HG02938 (cell line): ENCODE results near the gene CHST8.
"Not testable (repeated sequence)": the region's sequence is repeated elsewhere in the genome, so short reads cannot be mapped to it uniquely, and the experiment has no call there.

Source experiments
- ATAC-seq: cut with Tn5 transposase; IDR thresholded peaks from one replicate; pipeline ENCODE4 v1.9.1; 2021; ENCODE audit warnings: mild to moderate bottlenecking, moderate library complexity; ENCODE audit not compliant: unreplicated experiment

The CHST8 gene, protein sequence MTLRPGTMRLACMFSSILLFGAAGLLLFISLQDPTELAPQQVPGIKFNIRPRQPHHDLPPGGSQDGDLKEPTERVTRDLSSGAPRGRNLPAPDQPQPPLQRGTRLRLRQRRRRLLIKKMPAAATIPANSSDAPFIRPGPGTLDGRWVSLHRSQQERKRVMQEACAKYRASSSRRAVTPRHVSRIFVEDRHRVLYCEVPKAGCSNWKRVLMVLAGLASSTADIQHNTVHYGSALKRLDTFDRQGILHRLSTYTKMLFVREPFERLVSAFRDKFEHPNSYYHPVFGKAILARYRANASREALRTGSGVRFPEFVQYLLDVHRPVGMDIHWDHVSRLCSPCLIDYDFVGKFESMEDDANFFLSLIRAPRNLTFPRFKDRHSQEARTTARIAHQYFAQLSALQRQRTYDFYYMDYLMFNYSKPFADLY

DNA sequence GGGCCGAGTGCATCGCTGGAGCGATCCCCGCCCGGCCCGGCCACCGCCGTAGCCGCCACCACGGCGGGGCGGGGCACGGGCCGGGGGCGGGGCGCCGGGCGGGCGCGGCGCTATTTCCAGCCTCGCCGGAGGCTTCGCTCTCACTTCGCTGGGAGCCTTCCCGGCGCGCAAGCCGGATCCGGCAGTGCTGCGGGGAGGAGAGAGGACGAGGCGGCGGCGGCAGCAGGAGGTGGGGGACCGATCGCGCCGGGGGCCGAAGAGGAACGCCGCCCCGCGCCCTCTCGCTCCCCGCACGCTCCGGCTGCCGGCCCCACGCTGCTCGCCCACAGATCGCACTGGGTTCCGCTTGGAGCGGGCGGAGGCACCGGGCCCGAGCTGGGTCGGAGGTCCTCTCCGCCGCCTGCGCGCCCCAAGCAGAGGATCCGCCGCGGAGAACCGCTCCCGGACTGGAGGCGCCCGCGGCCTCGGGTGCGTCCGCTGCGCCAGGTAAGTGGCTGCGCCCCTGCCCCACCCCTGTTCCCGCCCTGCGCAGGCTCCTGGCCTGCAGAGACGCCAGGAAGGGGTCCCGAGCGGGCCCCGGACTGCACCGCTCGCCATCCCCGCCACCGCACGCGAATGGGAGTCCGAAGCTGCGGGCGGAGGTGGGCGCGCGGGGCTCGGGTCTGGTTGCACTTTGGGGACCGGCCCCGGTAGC lies at the start of gene CHST8:
Gene CHST8 (plus strand): TSS at position 143 of the 694 bp plus-strand sequence. CDS start 67,309 bp downstream, outside the sequence.
- no peak for ATAC-seq

DNA sequence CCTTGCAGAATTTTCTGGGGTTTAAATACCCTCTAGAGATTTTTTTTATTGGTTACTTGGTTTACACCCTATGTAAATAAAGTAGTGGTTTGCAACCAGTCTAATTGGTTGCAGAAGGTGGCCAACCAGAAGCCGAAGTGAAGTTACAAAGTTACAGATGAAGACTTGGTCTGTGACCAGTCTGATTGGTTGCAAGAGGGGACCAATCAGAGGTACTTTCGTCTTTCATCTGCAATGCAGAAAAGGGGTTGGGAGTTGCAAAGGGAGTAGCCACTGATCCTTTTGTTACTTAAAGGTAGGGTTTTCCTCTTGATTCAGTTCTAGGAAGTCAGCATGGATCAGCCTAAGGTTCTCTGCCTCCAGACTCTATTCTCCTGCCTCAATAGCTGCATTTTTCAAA lies 48.8 kb upstream of the CHST8 start:
- ATAC-seq, result no peak

GRCh38 chr19:33574824-33575223 lies 46.9 kb upstream of the CHST8 start:
- no peak for ATAC-seq

- ATAC-seq, result no peak
Observed at GRCh38 chr19:33578697-33579096, 43.1 kb upstream of the CHST8 start.

DNA sequence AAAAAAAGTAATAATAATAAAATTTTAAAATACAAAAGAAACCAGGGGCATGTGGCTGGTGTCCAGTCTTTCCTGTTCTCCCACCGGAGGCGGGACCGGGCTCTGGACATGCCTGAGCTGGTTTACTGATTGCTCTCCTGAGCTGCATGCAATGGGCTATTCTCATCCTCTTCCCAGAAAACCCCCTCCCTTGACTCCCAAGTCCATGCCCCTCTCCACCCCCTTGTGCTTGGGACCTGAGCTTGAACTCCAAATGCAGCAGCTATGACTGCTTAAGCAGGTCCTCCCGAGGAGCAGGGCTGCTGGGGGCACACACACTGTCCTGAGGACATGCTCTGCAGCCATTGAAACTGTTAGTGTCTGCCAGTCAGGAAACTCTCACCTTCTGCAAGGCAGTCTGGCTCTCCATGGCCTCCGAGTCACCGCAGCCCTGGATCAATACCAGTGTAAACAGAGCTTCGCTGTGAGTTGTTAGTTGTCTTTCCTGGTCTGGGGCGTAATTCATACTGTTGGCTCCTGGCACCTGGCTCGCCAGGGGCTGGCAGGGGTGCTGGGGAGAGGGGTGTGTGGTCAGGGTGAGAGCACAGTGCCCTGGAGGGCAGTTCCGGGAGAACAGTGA lies 41.6 kb upstream of the CHST8 start:
- ATAC-seq, result no peak

- ATAC-seq, result no peak
Observed at GRCh38 chr19:33580645-33581037, 41.1 kb upstream of the CHST8 start.

DNA sequence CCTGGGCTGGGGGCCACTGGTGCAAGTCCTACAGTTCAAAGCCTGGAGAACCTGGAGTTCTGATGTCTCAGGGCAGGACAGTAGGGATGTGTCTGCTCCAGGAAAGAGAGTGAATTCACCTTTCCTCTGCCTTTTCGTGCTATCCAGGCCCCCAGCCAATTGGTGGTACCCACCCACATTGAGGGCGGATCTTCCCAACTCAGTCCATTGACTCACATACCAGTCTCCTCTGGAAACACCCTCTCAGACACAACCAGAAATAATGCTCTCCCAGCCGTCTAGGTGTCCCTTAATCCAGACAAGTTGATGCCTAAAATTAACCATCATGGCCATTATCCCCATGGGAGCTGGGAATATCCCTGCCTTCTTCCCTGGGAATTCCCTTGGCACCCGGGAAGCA lies 38.8 kb upstream of the CHST8 start:
- ATAC-seq, result no peak

GRCh38 chr19:33587150-33587549 lies 34.6 kb upstream of the CHST8 start:
- ATAC-seq, result no peak

- ATAC-seq, result no peak
Observed at GRCh38 chr19:33590224-33590623, 31.5 kb upstream of the CHST8 start.

DNA sequence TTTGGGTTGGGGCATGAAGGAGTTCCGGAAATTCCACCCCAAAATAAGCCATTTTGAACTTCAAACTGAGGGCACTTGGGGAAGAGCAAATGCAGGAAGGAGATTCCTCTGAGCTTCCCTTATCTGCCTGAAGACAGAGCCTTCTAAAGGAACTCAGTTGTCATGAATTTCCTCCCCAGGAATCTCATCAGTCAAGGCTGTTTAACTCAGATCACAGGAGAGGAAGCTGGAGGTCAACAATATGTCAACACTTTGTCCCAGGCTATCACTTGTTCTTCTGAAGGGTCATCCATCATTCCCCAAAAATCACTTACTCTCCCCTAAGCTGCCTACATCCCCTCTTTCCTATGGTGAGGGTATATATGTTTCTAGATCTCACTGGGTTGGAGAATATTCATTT lies 26.0 kb upstream of the CHST8 start:
- no peak for ATAC-seq

GRCh38 chr19:33601583-33601982 lies 20.2 kb upstream of the CHST8 start:
- no peak for ATAC-seq

GRCh38 chr19:33602576-33603204 lies 19.1 kb upstream of the CHST8 start:
- no peak for ATAC-seq

GRCh38 chr19:33603377-33603776 lies 18.4 kb upstream of the CHST8 start:
- no peak for ATAC-seq

DNA sequence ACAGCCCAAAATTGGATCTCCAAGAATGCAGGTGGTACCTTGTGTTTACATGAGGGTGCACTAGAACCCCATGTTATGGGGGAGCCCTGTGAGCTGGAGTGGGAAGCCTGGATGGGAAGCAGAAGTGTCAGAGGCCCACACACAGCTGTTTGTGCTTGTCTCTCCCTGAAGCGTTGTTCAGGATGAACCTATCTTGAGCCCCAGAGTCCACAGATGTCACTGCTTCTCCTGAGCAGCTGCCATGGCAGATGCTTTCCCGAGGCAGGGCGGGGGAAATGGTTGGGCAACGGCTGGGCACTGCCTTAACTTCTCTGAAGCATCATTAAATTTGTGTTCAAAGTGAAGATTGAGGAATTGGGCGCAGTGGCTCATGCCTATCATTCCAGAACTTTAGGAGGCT lies 17.1 kb upstream of the CHST8 start:
- ATAC-seq, result no peak

DNA sequence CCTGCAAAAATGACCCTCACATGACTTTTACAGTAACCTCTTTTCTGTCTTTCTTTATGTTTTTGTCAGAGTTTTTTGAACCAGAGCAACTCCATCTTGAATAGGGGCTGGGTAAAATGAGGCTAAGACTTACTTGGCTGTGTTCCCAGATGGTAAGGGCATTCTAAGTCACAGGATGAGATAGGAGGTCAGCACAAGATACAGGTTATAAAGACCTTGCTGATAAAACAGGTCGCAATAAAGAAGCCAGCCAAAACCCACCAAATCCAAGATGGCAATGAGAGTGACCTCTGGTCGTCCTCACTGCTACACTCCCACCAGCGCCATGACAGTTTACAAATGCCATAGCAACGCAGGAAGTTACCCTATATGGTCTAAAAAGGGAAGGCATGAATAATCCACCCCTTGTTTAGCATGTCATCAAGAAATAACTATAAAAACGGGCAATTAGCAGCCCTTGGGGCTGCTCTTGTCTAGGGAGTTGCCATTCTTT lies 15.9 kb upstream of the CHST8 start:
- ATAC-seq, result not testable (repeated sequence)

DNA sequence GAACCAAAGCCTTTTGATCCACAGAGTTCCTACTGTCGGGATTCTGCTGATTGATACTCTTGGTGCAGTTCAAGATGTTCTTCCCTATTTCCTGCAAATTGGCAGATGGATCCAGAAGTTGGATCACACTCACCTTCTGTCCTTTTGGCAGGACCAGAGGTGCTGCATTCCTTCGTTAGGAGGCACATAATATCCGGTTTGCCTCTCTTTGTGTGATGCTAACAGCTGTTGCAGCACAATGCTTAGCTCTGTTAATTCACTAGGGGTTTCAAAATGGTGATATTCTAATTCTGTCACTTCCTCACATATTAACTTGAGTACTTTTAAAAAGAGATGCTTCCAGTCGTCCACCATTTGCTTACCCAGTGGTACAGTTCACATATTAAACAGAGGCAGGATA lies 15.2 kb upstream of the CHST8 start:
- ATAC-seq, result no peak

DNA sequence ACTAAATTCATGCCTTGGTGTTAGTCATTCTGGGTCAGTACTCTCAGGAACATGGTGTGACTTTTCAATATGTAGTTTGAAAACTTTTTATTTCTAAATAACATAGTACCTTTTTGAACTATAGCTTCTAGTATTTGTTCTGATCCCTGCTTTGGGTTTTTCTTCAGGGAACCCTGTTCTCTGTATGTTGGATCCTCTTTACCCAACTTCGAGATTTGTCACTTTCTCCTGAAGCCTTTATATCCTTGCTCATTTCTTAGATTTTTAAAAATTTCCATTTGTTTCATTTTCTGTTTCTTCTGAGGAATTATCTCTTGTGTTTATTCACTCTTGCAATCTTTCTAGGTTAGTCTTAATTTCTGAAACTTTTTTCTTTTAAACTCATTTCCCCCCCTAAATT lies 12.4 kb upstream of the CHST8 start:
- ATAC-seq, result no peak

DNA sequence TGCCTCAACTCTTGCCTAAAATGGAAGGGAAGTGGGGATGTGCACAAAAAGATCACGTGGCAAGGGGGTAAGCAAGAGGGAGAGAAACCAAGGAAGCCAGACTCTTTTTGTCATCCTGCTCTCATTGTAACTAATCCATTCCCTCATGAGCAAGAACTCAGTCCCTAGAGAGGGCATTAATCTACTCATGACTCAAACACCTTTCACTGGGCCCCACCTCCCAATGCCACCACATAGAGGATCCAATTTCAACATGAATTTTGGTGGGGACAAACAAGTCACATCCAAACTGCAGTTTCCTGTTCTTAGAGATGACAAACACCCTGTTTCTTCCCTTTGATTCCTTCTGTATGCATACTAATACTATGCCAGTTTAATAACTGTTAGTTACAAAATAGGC lies 11.2 kb upstream of the CHST8 start:
- no peak for ATAC-seq

DNA sequence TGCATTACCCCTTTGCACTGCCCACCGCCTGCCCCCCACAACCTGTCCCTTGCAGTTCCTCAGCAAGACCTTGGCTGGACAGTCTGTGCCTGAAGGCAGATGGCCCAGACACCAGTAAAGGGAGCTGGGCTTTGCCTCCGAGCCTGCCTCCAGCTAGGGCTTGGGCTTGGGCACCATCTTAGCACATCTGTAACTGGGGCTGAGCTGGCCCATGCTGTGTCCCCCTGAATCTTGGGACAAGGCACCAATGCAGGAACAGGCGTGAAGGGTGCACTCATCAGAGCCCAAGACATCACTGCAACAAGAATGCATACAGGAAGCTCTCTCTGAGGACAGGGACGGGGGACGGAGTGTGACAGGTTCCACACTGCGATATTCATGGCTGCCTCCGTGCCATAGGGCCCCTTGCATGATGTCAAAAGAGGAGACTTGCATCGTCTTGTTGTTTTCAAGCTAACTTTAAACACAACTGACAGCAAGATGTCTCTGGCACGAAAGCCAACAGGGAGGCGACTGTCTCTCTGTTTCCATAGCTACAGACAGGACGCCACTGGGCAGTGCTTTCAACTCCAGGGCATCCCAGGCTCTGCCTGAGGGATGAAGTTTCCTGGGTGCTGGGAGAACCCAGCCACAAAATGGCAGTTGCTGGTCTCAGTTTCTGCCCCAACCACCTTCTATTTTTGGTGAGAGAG lies 8.7 kb upstream of the CHST8 start:
- ATAC-seq, result no peak

GRCh38 chr19:33613620-33614000 lies 8.1 kb upstream of the CHST8 start:
- no peak for ATAC-seq

GRCh38 chr19:33616346-33616745 lies 5.4 kb upstream of the CHST8 start:
- ATAC-seq, result no peak
